PFSK-1 (cell line): Measurements from ENCODE around the gene CACNA1I.

ENCODE experiments used
- FOXP2 ChIP-seq: optimal IDR thresholded peaks from 2 replicates; pipeline ENCODE3; 2011; ENCODE audit warnings: borderline replicate concordance, control low read depth, inconsistent platforms; ENCODE audit not compliant: insufficient read depth; ENCODE audit errors: extremely low read length, extremely low read depth
- POLR2AphosphoS5 ChIP-seq: IDR thresholded peaks from 2 replicates; pipeline ENCODE4 v1.6.1; 2012; ENCODE audit warnings: low read depth, mild to moderate bottlenecking, control low read depth, low read length, moderate library complexity
- SIN3A ChIP-seq: IDR thresholded peaks from 2 replicates; pipeline ENCODE4 v1.6.1; 2012; ENCODE audit warnings: mild to moderate bottlenecking, low read length, moderate library complexity, borderline replicate concordance; ENCODE audit not compliant: insufficient read depth
- TAF1 ChIP-seq: IDR thresholded peaks from 2 replicates; pipeline ENCODE4 v1.6.1; 2012; ENCODE audit warnings: low read length, control low read depth, borderline replicate concordance; ENCODE audit not compliant: insufficient read depth
- TF ChIP-seq, protein P1 (sequence below), 2 experiments: IDR thresholded peaks; 2 replicates each; pipeline versions ENCODE4 v1.6.1 to v1.8.0; 2011 to 2012; ENCODE audit warnings: low read depth in 2 of 2, low read length in 2 of 2, control low read depth in 1 of 2, inconsistent platforms in 1 of 2, mild to moderate bottlenecking in 1 of 2, moderate library complexity in 1 of 2; ENCODE audit not compliant: insufficient read depth in 1 of 2

Gene CACNA1I

DNA sequence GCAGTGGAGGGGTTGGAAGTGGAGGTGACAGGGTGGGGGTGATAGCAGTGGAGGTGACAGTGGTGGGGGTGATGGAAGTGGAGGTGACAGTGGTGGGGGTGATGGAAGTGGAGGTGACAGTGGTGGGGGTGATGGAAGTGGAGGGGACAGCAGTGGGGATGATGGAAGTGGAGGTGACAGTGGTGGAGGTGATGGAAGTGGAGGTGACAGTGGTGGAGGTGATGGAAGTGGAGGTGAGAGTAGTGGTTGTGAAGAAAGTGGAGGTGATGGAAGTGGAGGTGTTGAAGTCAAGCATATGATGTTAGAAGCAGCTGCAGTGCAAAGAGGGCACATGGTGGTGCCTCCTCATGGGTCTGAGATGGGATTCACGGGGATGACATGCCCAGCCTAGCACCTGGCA, 141.5 kb downstream of the CACNA1I start:
- no peak for TF ChIP-seq SIN3A
- TF ChIP-seq FOXP2, result no peak
- TF ChIP-seq, protein P1, sequence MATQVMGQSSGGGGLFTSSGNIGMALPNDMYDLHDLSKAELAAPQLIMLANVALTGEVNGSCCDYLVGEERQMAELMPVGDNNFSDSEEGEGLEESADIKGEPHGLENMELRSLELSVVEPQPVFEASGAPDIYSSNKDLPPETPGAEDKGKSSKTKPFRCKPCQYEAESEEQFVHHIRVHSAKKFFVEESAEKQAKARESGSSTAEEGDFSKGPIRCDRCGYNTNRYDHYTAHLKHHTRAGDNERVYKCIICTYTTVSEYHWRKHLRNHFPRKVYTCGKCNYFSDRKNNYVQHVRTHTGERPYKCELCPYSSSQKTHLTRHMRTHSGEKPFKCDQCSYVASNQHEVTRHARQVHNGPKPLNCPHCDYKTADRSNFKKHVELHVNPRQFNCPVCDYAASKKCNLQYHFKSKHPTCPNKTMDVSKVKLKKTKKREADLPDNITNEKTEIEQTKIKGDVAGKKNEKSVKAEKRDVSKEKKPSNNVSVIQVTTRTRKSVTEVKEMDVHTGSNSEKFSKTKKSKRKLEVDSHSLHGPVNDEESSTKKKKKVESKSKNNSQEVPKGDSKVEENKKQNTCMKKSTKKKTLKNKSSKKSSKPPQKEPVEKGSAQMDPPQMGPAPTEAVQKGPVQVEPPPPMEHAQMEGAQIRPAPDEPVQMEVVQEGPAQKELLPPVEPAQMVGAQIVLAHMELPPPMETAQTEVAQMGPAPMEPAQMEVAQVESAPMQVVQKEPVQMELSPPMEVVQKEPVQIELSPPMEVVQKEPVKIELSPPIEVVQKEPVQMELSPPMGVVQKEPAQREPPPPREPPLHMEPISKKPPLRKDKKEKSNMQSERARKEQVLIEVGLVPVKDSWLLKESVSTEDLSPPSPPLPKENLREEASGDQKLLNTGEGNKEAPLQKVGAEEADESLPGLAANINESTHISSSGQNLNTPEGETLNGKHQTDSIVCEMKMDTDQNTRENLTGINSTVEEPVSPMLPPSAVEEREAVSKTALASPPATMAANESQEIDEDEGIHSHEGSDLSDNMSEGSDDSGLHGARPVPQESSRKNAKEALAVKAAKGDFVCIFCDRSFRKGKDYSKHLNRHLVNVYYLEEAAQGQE (IDR thresholded peaks at IDR 0.05; ENCODE audit: insufficient read depth in 1 of 2, low read depth in 2 of 2, low read length in 2 of 2), result no peak
- TF ChIP-seq TAF1, result no peak
- TF ChIP-seq POLR2AphosphoS5, result no peak

DNA sequence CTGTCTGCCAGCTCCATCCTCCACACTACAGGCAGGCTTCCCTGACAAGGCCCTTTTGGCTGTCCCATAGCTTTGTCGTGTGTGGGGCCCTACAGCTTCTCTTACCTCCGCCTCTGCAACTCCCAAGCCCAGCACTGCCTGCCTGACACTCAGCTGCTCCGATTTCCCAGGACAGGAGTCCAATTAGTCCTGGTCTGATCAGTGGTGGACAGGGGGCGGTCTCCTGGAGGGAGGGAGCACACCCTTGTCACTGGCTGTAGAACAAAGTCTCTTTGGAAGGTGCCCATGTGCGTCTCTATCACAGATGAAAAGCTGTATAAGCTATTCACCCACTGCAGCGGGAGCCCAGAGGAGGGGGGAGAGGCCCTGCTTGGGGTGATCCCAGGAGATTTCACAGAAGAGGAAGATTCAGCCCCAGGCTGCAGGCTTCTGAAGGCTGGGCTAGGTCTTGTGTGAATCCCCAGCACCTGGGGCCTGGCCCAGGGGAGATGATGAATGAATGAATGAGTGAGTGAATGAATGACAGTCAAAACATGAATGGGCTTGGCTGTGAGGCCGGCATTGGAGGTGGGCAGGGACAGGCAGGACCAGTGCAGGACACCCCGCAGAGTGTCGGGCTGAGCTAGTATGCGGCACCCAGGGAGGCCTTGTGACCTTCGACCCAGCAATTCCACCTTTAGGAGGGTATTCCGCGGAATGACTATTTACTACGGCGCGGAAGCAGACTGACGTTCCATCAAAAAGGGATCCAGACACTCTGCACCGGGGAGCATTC, 142.4 kb downstream of the CACNA1I start:
- TF ChIP-seq POLR2AphosphoS5 (no peak), TAF1 (no peak), SIN3A (no peak), FOXP2 (no peak)
- TF ChIP-seq, protein P1 (IDR thresholded peaks at IDR 0.05; ENCODE audit: insufficient read depth in 1 of 2, low read depth in 2 of 2, low read length in 2 of 2), result no peak

DNA sequence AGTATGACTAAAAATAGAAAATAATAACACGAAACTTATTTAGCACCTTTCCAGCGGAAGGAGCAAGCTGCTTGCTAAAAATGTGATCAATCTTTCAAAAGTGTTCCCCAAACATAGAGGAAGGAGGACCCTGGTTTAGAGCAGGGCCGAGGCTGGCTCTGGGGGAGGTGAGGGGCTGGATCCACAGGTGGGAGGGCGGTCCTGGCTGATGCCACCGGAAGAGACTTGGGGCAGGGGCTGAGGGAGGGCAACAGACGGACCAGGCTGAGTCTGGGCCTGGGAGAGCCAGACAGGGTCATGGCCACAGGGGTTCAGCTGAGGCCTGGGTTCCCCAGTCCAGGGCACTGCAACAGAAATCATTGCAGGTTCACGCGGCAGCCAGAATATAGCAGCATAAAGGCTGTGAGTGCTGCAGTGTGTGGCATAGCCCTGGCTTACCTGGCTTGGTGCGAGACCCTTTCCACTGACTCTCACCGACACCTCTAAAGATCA, 143.3 kb downstream of the CACNA1I start:
- TF ChIP-seq POLR2AphosphoS5, result no peak
- no peak for TF ChIP-seq TAF1
- TF ChIP-seq, protein P1 (IDR thresholded peaks at IDR 0.05; ENCODE audit: insufficient read depth in 1 of 2, low read depth in 2 of 2, low read length in 2 of 2), result no peak
- no peak for TF ChIP-seq SIN3A
- no peak for TF ChIP-seq FOXP2

DNA sequence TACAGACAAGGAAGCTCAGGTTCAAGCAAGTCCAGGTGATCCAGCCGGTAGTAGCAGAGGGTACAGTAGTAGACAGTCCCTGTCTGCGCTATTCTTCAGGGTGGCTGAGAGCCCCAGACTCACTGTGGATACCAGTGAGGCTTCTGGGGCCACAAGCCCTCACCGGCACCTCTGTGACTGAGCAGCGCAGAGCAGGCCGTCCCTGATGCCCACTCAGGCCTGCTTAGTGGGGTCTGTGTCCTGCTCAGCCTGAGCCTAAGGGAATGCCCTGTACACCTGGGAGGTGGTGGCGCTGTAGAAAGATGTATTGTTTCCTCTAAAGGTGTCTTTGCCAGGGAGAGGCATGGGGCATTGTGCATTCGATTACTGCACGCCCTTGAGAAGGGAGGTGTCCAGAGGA, 143.8 kb downstream of the CACNA1I start:
- TF ChIP-seq SIN3A, result no peak
- no peak for TF ChIP-seq POLR2AphosphoS5
- TF ChIP-seq FOXP2, result no peak
- no peak for TF ChIP-seq TAF1
- TF ChIP-seq, protein P1 (IDR thresholded peaks at IDR 0.05; ENCODE audit: insufficient read depth in 1 of 2, low read depth in 2 of 2, low read length in 2 of 2), result no peak
